DMS114 treated with DMSO at 0.1 percent for 48 hours (cell line): ENCODE results near the gene GLRX2.
"Not testable (repeated sequence)": the region's sequence is repeated elsewhere in the genome, so short reads cannot be mapped to it uniquely, and the experiment has no call there.

Source experiments
- DNase-seq: peaks from one replicate; lab custom pipeline; 2025; ENCODE audit not compliant: unreplicated experiment; lab: John Stamatoyannopoulos, UW

The GLRX2 gene

DNA sequence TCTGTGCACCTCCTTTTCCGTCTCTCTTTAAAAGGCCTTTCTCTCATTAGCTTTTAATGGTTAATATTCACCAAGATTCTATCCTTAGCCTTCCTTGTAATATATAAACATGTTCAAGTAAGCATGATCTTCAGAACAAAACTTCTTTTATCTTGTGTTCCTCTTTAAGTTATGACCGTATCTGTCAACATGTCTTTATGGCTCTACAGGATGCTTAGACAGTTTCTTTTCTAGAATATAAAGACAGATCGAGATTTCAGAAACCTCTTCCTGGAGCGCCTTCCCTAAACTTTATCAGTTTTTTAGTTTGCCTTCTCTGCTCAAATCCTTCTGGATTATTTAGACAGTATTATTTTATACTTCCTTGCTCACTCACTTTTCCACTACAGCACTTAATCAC is 38.6 kb downstream of the GLRX2 start:
- no peak for DNase-seq

DNA sequence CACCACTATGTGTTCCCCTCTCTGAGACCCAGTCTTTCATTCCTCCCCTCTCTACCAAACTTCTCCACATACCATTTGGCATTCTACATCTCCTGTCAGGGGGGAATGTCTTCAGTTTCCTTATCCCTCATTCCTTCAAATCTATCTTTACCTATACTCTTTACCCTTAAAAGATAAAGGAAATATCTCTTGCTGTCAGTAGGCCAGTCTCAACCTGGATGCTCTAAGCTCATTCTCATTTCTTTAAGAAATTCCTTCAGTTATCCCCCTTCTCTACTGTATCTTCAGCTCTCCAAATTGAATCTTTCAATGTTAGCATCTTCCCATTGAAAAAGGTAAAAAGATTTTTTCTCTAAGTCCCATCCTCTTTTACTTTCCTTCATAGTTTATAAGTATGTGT is 39.3 kb downstream of the GLRX2 start:
- DNase-seq, result no peak

- DNase-seq, result no peak
Observed at GRCh38 chr1:193062698-193063463, 42.3 kb downstream of the GLRX2 start.

DNA sequence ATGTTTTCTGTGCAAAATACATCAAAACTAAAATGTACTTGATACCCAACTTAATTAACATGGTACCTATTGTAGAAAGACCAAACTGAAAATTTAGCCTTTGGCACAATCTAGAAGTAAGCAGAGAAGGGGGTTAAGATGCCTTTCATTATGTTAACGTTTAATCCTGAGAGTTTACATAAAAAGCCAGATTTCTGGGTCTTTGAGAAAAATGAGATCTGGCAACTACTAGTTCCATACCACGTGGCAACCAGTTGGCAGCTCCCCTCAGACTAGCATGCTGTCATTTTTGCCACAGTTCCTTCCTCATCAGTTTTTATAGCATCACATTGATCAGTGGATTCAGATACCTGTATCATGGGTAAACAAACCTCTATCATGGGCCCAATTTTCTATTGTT is 44.3 kb downstream of the GLRX2 start:
- DNase-seq, result no peak

GRCh38 chr1:193060406-193060805 is 44.8 kb downstream of the GLRX2 start:
- DNase-seq, result no peak

DNA sequence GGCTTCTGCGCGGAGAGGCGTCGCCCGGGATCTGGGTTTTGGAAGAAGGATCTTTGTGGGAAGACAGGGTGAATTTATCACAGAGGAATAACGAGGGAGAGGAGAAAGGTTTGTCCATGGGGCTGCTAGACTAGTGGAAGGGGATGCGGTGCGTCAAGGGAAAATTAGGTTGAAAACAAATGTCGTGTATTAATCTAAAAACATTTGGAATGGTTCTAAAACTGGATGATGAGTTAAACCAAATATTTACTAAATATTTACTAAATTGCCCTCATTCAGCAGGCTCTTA is 45.2 kb downstream of the GLRX2 start:
- no peak for DNase-seq

- DNase-seq, result peak; percentile 96
Observed at GRCh38 chr1:193059282-193060114, 45.7 kb downstream of the GLRX2 start, which contains the start of the genes RO60 and UCHL5. RO60 (plus strand) TSS chr1:193059612; CDS start chr1:193069055, 9,443 bp downstream. UCHL5 (minus strand) TSS chr1:193059360; CDS start chr1:193059260, 100 bp downstream.

GRCh38 chr1:193058529-193059281 is 46.5 kb downstream of the GLRX2 start:
- peak; percentile 31 for DNase-seq

- DNase-seq, result no peak
Observed at GRCh38 chr1:193054169-193054675, 51.0 kb downstream of the GLRX2 start.

- DNase-seq, result not testable (repeated sequence)
Observed at GRCh38 chr1:193048913-193049312, 56.3 kb downstream of the GLRX2 start.
